Stimulated activated CD4-positive, alpha-beta T cell treated with anti-CD3 and anti-CD28 coated beads, Interleukin-12 subunit alpha, Interleukin-12 subunit beta, amount 100 ng/mL, for 48 hours (primary cell): ENCODE measurements around the gene KCNH5.

ENCODE experiments used
- DNase-seq, 3 donors: peaks; one replicate each; pipeline ENCODE4 v3.0.0-alpha.2; 2020; ENCODE audit warnings: low read depth in 2 of 3, low spot score in 1 of 3

KCNH5 gene

GRCh38 chr14:63045234-63045611, at the start of gene KCNH5:
Gene KCNH5, minus strand, starts transcription at chr14:63045458. Its CDS starts 272 bp downstream, at chr14:63045186.
- DNase-seq, result peak in 1 of 3 donors; percentile 2

GRCh38 chr14:63091394-63091996, 46.2 kb upstream of the KCNH5 start:
- DNase-seq, result no peak

- DNase-seq, result no peak
Measured at GRCh38 chr14:63088865-63089264, 43.6 kb upstream of the KCNH5 start.

- no peak for DNase-seq
Measured at GRCh38 chr14:63078569-63078968, 33.3 kb upstream of the KCNH5 start.

- DNase-seq, result no peak
Measured at GRCh38 chr14:63076488-63076887, 31.2 kb upstream of the KCNH5 start.

- no peak for DNase-seq
Measured at GRCh38 chr14:63055631-63056030, 10.4 kb upstream of the KCNH5 start.

- no peak for DNase-seq
Measured at GRCh38 chr14:63051992-63052391, 6.7 kb upstream of the KCNH5 start.

GRCh38 chr14:63051301-63051700, 6.0 kb upstream of the KCNH5 start:
- no peak for DNase-seq

- no peak for DNase-seq
Measured at GRCh38 chr14:63050694-63051093, 5.4 kb upstream of the KCNH5 start.

- no peak for DNase-seq
Measured at GRCh38 chr14:63046339-63047268, 1.3 kb upstream of the KCNH5 start.

GRCh38 chr14:63045612-63046320, 508 bp upstream of the KCNH5 start:
- DNase-seq, result no peak

GRCh38 chr14:63039866-63040265, 5.4 kb downstream of the KCNH5 start:
- no peak for DNase-seq

- DNase-seq, result no peak
Measured at GRCh38 chr14:63032641-63033040, 12.6 kb downstream of the KCNH5 start.

GRCh38 chr14:63032076-63032475, 13.2 kb downstream of the KCNH5 start:
- DNase-seq, result no peak

- DNase-seq, result no peak
Measured at GRCh38 chr14:63030113-63030512, 15.1 kb downstream of the KCNH5 start.

GRCh38 chr14:63027719-63028118, 17.5 kb downstream of the KCNH5 start:
- no peak for DNase-seq

GRCh38 chr14:63026491-63026890, 18.8 kb downstream of the KCNH5 start:
- DNase-seq, result no peak

GRCh38 chr14:63014621-63015020, 30.6 kb downstream of the KCNH5 start:
- DNase-seq, result no peak

GRCh38 chr14:63012171-63012570, 33.1 kb downstream of the KCNH5 start:
- no peak for DNase-seq

- no peak for DNase-seq
Measured at GRCh38 chr14:63011623-63012022, 33.6 kb downstream of the KCNH5 start.

GRCh38 chr14:63009495-63009894, 35.8 kb downstream of the KCNH5 start:
- DNase-seq, result no peak

GRCh38 chr14:63006531-63006930, 38.7 kb downstream of the KCNH5 start:
- no peak for DNase-seq
